Skeletal muscle satellite cell (primary cell): Measurements from ENCODE around the gene ECHDC1. TPM values are rescaled to one million over a fixed set of nuclear protein-coding genes. Genes with fewer than 3 reads are reported as not detected.
"Not testable (repeated sequence)": the region's sequence is repeated elsewhere in the genome, so short reads cannot be mapped to it uniquely, and the experiment has no call there.

Experiments used
- H3K27me3 ChIP-seq: 2 replicates; pipeline ENCODE4 v1.7.0; 2013; ENCODE audit warnings: low read length; ENCODE audit not compliant: control insufficient read depth, insufficient read depth
- H3K36me3 ChIP-seq: 2 replicates; pipeline ENCODE4 v1.7.0; 2013; ENCODE audit warnings: mild to moderate bottlenecking, control low read depth, low read length; ENCODE audit not compliant: insufficient read depth
- H3K4me1 ChIP-seq: 2 replicates; pipeline ENCODE4 v1.7.0; 2013; ENCODE audit warnings: low read length; ENCODE audit not compliant: control insufficient read depth, insufficient read depth
- H3K4me2 ChIP-seq: 2 replicates; pipeline ENCODE4 v1.7.0; 2013; ENCODE audit warnings: mild to moderate bottlenecking, low read length
- H3K4me3 ChIP-seq: 2 replicates; pipeline ENCODE4 v1.7.0; 2013; ENCODE audit warnings: low read length
- H3K9ac ChIP-seq: 2 replicates; pipeline ENCODE4 v1.7.0; 2013; ENCODE audit warnings: mild to moderate bottlenecking, low read depth, low read length, moderate library complexity
- H3K9me3 ChIP-seq: replicated peaks from 2 replicates; pipeline ENCODE4 v1.7.0; 2013; ENCODE audit warnings: mild to moderate bottlenecking, control low read depth, low read length
- total RNA-seq: library from RNA; depleted of rRNA; stranded (reverse); fragments of >200 nt; gene quantifications from 2 replicates; pipeline ENCODE4 v1.2.3, GENCODE V29; 2012; rRNA removed

The ECHDC1 gene, protein sequence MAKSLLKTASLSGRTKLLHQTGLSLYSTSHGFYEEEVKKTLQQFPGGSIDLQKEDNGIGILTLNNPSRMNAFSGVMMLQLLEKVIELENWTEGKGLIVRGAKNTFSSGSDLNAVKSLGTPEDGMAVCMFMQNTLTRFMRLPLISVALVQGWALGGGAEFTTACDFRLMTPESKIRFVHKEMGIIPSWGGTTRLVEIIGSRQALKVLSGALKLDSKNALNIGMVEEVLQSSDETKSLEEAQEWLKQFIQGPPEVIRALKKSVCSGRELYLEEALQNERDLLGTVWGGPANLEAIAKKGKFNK
- total RNA-seq = 56.4 and 79.1 TPM in 2 replicates

DNA sequence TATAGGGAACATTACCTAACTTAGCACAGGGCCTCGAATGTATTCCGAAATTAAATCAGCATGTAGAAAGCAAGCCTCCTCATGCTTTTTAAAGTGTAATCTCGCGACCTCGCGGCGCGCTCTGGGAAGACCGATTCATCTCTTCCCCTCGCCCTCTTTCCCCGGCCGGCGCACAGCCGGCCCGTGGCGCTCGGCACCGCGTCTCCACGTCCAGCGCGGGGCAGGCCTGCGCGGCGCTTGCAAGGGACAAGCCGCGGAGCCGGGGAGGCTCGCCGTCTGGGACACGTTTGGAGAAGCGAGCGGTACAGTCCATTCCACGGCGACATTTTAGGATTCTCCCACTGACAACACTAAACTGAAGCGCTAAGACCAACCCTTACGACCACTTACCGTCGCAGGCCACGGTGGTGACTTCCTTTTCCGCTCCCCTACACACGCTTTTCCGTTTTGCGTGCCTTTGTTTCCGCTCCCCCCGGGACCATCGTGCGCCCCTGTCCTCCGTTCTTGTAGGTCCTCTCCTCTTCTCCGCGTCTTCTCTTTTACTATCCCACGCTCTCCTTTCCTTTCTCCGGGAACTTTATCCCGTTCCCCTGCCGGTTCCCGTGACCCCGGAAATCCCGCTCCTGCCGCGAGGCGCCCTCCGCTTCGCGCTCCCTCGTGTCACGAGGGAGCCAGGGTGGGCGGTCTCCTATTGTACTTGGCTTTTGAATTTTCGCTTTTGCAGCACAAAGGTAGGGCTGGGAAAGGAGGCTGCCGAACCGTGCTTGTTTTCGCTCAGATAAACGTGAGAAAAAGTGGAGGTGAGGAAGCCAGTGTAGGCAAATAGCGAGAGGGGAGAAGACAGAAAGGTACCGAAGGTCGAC is at the start of gene ECHDC1:
ECHDC1 (minus strand) TSS at position 664 of the 863 bp plus-strand sequence. CDS start 12,581 bp downstream, outside the sequence.
- Histone ChIP-seq H3K9ac (peak within 1 kb of the TSS; percentile 94), H3K4me1 (peaks cover 23% of the 10 kb centered on the region), H3K4me2 (peak within 1 kb of the TSS; percentile 89), H3K4me3 (peak within 1 kb of the TSS; percentile 81), H3K27me3 (no peaks in the 10 kb centered on the region), H3K36me3 (no peaks in the 10 kb centered on the region), H3K9me3 (no peaks in the 10 kb centered on the region)

DNA sequence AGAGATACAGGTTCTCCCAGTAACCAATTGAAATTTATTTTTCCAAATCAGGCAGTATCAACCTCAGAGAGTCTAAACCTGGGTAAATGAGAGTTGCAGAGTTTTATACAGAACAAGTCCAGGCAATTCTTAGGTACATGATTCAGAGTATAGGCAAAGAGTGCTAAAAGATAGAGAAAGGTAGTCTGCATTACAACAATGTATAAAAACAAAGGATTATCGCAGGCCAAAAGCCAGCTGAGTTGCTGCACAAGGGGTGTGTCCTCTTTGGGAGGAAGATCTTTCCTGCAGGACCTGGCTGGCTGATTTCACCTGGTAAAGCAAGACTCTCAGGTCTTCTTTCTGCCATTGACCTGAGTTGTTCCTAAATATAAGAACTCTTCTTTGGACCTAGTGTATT is 48.9 kb upstream of the ECHDC1 start:
- no peaks in the 10 kb centered on the region for H3K36me3 ChIP-seq
- H3K27me3 ChIP-seq = no peaks in the 10 kb centered on the region
- no peaks in the 10 kb centered on the region for H3K9me3 ChIP-seq
- H3K9ac ChIP-seq = no peak overlapping the region
- no peak overlapping the region for H3K4me3 ChIP-seq
- no peak overlapping the region for H3K4me2 ChIP-seq
- H3K4me1 ChIP-seq = no peaks in the 10 kb centered on the region

DNA sequence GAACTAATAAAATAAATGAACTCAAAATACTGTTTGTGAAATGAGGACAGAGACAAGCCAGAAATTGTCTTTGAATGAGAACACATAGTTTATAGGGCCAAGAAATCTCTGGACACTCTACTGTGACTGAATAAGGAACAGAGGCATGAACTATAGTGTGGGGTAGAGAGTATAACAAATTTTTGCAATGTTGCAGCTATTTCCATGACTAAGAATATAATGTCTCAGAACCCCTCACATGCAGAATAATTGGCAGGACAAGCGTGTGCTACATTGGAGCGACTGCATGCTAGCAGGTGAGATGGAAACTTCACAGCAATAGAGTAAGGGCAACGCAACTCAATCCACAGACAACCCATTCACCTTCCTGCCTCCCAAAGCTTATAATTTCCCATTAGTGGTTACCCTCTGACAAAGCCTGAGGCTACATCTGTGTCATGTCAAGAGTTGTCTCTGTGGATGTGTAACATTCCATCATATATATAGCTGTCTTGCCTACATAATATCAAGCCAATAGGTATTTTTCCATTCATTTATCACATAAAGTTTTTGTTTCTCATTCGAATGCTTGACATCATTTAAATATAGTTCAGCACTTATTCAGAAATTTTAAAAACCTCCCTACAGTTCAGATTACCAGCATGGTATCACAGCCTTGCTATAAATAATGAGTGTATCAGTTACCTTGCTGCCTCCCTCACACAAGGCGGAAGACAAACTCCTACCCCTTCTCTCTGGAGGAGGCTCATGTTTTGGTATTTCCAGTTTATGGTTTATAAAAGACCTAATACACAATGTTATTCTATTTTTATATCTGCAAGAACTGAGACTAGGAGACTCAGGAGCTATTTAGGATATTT is 47.9 kb upstream of the ECHDC1 start:
- no peak overlapping the region for H3K4me3 ChIP-seq
- H3K4me1 ChIP-seq = no peaks in the 10 kb centered on the region
- H3K9me3 ChIP-seq = no peaks in the 10 kb centered on the region
- no peaks in the 10 kb centered on the region for H3K36me3 ChIP-seq
- no peaks in the 10 kb centered on the region for H3K27me3 ChIP-seq
- H3K4me2 ChIP-seq = no peak overlapping the region
- no peak overlapping the region for H3K9ac ChIP-seq

DNA sequence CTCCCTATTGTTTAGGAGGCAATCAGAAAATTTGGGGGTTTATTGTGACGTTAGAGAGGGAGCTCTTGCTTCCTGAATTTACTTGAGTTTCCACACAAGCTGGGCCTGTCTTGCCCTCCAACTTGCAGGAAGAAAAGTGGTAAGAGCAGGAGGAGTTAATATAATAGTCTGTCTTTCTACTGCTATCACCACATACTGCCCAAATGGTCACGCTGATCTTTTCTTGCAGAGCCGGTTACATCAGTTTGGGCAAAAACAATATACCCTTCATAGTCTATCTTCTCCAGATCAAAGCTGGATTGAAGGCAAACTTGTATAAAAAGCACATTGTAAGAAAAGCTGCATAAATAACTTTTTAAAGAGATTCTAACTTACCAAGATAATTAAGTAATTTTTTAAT is 46.3 kb upstream of the ECHDC1 start:
- Histone ChIP-seq H3K4me2 (no peak overlapping the region), H3K4me1 (no peaks in the 10 kb centered on the region), H3K27me3 (no peaks in the 10 kb centered on the region), H3K9me3 (no peaks in the 10 kb centered on the region), H3K4me3 (no peak overlapping the region), H3K36me3 (no peaks in the 10 kb centered on the region), H3K9ac (no peak overlapping the region)

DNA sequence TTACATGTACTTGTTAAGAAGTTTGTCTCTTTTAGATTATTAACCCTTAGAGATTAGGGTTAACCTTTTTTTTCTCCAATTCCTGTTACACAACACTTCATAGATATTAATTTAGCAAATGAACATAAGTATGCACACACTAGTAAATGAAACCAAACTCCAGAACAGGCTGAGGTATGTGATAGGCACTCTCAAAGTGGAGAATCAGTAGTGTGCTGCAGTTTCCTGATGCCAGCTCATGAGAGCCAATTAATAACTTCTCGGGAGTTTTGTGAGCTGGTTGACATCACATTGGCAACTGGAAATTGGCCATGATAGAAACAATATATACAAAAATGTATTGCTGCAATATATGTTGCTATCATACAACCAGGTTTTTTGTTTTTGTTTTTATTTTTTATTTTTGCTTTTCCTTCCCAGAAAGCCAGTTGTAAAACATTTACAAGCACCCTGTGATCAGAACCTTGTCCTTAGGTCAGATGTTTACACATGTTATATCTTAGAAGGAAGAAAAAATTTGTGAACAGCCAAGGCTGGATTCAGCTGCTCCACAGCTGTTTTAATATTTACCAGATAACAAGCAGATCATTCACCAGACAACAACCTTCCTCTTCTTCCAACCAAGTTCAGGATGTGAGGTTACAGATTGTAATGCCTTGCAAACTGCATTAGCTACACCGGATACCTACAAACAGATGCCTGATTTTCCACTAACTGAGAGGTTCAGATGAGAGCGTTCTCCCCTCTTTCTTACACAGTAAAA is 42.4 kb upstream of the ECHDC1 start:
- H3K9ac ChIP-seq = no peak overlapping the region
- H3K9me3 ChIP-seq = no peaks in the 10 kb centered on the region
- H3K4me3 ChIP-seq = no peak overlapping the region
- no peaks in the 10 kb centered on the region for H3K36me3 ChIP-seq
- no peaks in the 10 kb centered on the region for H3K27me3 ChIP-seq
- H3K4me2 ChIP-seq = no peak overlapping the region
- H3K4me1 ChIP-seq = peaks cover 9% of the 10 kb centered on the region

DNA sequence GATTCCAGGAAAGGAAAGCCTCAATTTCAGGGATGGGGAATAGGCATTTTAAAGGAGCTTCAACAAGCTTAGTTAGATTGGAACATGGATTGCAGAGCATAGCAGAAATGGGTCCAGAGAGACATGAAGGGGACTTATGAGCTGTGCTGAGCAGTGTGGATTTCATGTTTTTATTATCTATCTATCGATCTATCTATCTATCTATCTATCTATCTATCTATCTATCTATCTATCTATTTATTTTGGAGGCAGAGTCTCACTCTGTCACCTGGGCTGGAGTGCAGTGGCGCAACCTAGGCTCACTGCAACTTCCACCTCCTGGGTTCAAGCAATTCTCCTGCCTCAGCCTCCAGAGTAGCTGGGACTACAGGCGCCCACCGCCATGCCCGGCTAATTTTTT is 41.4 kb upstream of the ECHDC1 start:
- not testable (repeated sequence) for H3K4me1 ChIP-seq, H3K4me3 ChIP-seq, H3K27me3 ChIP-seq, H3K9me3 ChIP-seq, H3K36me3 ChIP-seq, H3K4me2 ChIP-seq, H3K9ac ChIP-seq

DNA sequence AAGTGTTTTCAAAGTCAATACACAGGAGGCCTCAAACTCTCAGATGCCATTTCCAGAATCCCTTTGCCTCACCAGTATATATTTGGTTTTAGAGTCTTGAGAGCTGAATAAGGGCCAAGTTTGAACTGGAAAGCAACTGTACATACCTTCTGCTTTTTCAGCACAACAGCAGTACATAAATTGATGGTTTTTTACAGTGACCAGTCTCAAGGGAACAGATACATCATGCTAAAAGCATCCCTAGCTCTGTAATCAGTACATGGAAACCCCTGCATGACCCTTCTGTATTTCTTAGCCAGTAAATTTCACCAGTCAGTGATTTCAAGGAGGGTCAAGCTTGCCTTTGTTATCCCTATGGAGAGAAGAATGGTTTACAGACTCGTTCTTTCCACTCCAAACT is 40.6 kb upstream of the ECHDC1 start:
- H3K4me1 ChIP-seq = peaks cover 9% of the 10 kb centered on the region
- H3K9ac ChIP-seq = no peak overlapping the region
- no peak overlapping the region for H3K4me2 ChIP-seq
- H3K36me3 ChIP-seq = no peaks in the 10 kb centered on the region
- no peaks in the 10 kb centered on the region for H3K27me3 ChIP-seq
- H3K9me3 ChIP-seq = no peaks in the 10 kb centered on the region
- no peak overlapping the region for H3K4me3 ChIP-seq

DNA sequence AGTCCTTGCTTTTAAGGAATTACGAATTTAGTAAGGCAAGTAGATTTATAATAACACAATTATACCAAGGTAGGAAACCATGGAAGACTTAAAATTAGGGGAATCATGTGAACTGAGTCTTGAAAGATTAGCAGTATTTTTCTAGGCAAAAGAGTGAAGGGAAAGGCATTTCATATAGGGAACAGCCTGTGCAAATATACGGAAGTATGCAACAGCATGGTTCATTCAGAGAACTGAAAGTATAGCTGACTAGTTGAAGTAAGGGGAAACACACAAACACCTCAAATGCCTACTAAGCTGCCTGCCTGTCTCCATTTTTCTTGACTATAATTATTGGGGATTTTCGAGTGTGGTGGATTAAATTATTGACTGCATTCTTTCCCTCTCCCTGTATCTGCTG is 39.0 kb upstream of the ECHDC1 start:
- Histone ChIP-seq H3K4me3 (no peak overlapping the region), H3K9ac (no peak overlapping the region), H3K9me3 (no peaks in the 10 kb centered on the region), H3K27me3 (no peaks in the 10 kb centered on the region), H3K4me2 (no peak overlapping the region), H3K4me1 (peaks cover 9% of the 10 kb centered on the region), H3K36me3 (no peaks in the 10 kb centered on the region)

DNA sequence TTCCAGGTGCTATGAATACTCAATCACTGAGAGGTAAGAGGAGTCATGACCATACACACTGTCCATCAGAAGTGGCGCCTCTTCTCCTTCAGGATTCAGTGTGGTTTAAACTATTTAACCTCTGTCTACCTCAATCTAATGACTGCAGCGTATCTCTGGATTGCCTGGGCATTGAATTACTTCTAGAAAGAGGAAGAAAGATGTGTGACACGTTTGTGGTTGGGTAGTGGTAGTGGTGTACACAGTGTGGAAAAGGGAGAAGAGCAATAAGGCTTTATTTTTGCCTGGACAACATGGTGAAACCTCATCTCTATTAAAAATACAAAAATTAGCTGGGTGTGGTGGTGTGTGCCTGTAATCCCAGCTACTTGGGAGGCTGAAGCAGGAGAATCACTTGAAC is 38.0 kb upstream of the ECHDC1 start:
- Histone ChIP-seq H3K27me3 (no peaks in the 10 kb centered on the region), H3K36me3 (no peaks in the 10 kb centered on the region), H3K4me3 (no peak overlapping the region), H3K4me2 (no peak overlapping the region), H3K4me1 (peaks cover 9% of the 10 kb centered on the region), H3K9me3 (no peaks in the 10 kb centered on the region), H3K9ac (no peak overlapping the region)

DNA sequence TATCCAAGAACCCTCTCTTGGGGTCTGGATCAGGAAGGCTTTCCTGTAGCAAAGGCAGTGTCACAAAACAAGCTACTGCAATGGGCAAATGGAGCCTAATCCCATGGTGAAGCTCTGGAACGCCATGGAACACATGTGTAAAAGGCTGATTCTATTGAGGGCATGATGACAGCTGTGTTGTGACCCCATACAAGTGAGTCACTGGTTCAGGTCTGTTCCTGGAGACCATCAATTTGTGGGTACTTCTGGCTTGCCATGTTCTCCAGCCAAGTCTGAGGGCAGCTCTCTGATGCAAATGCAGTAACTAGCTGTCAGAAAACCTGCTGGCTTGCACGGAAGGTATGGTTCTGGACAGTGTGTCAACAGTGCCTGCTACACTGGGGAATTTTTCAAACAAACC is 33.3 kb upstream of the ECHDC1 start:
- no peaks in the 10 kb centered on the region for H3K27me3 ChIP-seq
- no peak overlapping the region for H3K4me3 ChIP-seq
- no peak overlapping the region for H3K4me2 ChIP-seq
- no peak overlapping the region for H3K9ac ChIP-seq
- peaks cover 3% of the 10 kb centered on the region for H3K9me3 ChIP-seq
- H3K36me3 ChIP-seq = no peaks in the 10 kb centered on the region
- H3K4me1 ChIP-seq = no peaks in the 10 kb centered on the region

DNA sequence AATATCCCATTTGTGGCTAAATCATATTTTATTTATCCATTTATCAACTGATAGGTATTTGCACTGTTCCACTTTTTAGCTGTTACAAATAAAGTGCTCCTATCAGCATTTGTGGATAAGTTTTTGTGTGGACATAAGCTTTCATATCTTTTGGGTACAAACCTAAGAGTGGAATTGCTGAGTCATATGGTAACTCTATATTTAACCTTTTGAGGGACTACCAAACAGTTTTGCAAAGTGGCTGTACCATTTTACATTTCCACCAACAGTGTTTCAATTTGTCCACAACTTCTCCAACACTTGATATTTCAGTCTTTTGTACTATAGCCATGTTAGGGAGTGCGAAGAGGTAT is 23.6 kb upstream of the ECHDC1 start:
- H3K9me3 ChIP-seq = peaks cover 9% of the 10 kb centered on the region
- H3K4me1 ChIP-seq = peaks cover 14% of the 10 kb centered on the region

More for the DNA sequence above, 23.6 kb upstream of the ECHDC1 start:
- Histone ChIP-seq H3K36me3 (no peaks in the 10 kb centered on the region), H3K4me3 (no peak overlapping the region), H3K27me3 (no peaks in the 10 kb centered on the region), H3K9ac (peak overlapping the region; percentile 32), H3K4me2 (peak overlapping the region; percentile 49)
